NOMO-1 treated with dmso at 0.1 percent for 144 hours (cell line): ENCODE results near the gene TRMT112.
"Not testable (repeated sequence)": the region's sequence is repeated elsewhere in the genome, so short reads cannot be mapped to it uniquely, and the experiment has no call there.

Source experiments
- DNase-seq: peaks from one replicate; lab custom pipeline; 2025; ENCODE audit not compliant: unreplicated experiment; lab: John Stamatoyannopoulos, UW

Gene TRMT112

GRCh38 chr11:64313491-64314145 is 3.7 kb downstream of the TRMT112 start:
- no peak for DNase-seq

GRCh38 chr11:64312947-64313346 is 4.4 kb downstream of the TRMT112 start:
- DNase-seq = no peak

GRCh38 chr11:64307795-64308194 is 9.6 kb downstream of the TRMT112 start:
- not testable (repeated sequence) for DNase-seq

- no peak for DNase-seq
Observed at GRCh38 chr11:64306876-64307622, 10.3 kb downstream of the TRMT112 start.

GRCh38 chr11:64306563-64306875 is 10.8 kb downstream of the TRMT112 start:
- no peak for DNase-seq

GRCh38 chr11:64305691-64306562 is 11.4 kb downstream of the TRMT112 start:
- DNase-seq = peak; percentile 69

GRCh38 chr11:64305075-64305690 is 12.2 kb downstream of the TRMT112 start, which contains the start of gene ESRRA:
ESRRA (plus strand) TSS chr11:64305524; CDS start chr11:64307180, 1,656 bp downstream.
- DNase-seq = peak; percentile 99

GRCh38 chr11:64304316-64305072 is 12.9 kb downstream of the TRMT112 start:
- DNase-seq = peak; percentile 87

- no peak for DNase-seq
Observed at GRCh38 chr11:64304032-64304315, 13.4 kb downstream of the TRMT112 start.

GRCh38 chr11:64303109-64304031 is 14.0 kb downstream of the TRMT112 start:
- DNase-seq = no peak

- DNase-seq = no peak
Observed at GRCh38 chr11:64299847-64300648, 17.3 kb downstream of the TRMT112 start, which contains the start of gene CATSPERZ. CATSPERZ (plus strand) TSS chr11:64300358; CDS start chr11:64300411, 53 bp downstream.

- no peak for DNase-seq
Observed at GRCh38 chr11:64298966-64299846, 18.2 kb downstream of the TRMT112 start.

- no peak for DNase-seq
Observed at GRCh38 chr11:64297699-64298358, 19.5 kb downstream of the TRMT112 start.

- no peak for DNase-seq
Observed at GRCh38 chr11:64296830-64297698, 20.3 kb downstream of the TRMT112 start.

GRCh38 chr11:64296236-64296635 is 21.1 kb downstream of the TRMT112 start:
- no peak for DNase-seq

GRCh38 chr11:64295760-64296159 is 21.6 kb downstream of the TRMT112 start:
- DNase-seq = no peak
